Measurements from ENCODE around the gene PPARD. TPM values are rescaled to one million over a fixed set of nuclear protein-coding genes. Genes with fewer than 3 reads are reported as not detected.

PPARD gene
- total RNA-seq, 4 donors from 2014 or later = 22.6 to 33.8 (median 27.1) TPM

DNA sequence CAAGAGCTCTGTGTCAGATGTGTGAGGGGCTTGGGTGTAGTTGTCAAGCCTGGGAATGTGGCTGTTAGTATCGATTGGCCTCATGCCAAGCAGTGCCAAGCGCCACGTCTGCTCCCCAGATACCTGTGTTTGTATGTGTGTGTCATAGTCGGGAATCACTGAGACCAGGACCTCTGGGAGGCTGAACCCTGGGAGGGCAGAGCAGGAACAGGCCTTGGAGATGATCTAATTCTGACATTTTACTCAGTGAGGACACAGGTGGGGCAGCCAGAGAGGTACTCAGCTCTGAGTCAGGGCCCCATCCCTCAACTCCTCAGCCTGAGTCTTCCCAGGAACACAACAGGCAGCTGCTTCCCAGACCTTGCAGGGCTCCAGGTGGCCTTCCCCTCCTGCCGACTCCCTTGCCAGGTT is 58.5 kb downstream of the PPARD start:
- intact Hi-C loops (cut with DNase I; ENCODE audit: low total_unique reads) = loop anchor here (5.0 kb wide), 1 partner anchor 1944 kb away; no protein-coding TSS in a partner anchor
- 60 to 61% methylated on average over 5 of the region's 5 CpGs for WGBS, 2 donors
- DNase-seq (ENCODE audit: low spot score in 2 of 2) = no peak
- no peak for TF ChIP-seq POLR2A (IDR thresholded peaks at IDR 0.05)
- TF ChIP-seq, protein P1, sequence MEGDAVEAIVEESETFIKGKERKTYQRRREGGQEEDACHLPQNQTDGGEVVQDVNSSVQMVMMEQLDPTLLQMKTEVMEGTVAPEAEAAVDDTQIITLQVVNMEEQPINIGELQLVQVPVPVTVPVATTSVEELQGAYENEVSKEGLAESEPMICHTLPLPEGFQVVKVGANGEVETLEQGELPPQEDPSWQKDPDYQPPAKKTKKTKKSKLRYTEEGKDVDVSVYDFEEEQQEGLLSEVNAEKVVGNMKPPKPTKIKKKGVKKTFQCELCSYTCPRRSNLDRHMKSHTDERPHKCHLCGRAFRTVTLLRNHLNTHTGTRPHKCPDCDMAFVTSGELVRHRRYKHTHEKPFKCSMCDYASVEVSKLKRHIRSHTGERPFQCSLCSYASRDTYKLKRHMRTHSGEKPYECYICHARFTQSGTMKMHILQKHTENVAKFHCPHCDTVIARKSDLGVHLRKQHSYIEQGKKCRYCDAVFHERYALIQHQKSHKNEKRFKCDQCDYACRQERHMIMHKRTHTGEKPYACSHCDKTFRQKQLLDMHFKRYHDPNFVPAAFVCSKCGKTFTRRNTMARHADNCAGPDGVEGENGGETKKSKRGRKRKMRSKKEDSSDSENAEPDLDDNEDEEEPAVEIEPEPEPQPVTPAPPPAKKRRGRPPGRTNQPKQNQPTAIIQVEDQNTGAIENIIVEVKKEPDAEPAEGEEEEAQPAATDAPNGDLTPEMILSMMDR (IDR thresholded peaks at IDR 0.05) = no peak
- no peak overlapping the region for H3K4me3 ChIP-seq (ENCODE audit: low read depth, poor library complexity, severe bottlenecking)

DNA sequence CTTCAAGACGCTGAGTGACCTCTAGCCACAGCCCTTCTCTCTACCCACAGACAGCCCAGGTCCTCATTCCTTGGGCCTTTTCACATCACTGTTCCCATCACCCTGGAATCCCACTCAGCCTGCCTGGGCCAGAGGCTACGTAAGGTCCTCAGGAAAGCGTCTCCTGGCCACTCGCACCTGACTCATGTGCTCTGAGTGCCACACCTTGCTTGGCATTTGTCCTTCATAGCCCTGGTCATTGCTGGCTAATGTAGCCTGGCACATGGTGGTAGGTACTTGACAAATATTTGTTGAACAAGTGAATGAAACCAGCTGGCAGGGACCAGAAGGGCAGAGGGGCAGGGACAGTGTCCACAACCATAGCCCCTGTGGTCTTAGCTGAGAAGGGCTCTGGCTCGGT is 59.2 kb downstream of the PPARD start:
- no peak overlapping the region for H3K4me3 ChIP-seq (ENCODE audit: low read depth, poor library complexity, severe bottlenecking)
- WGBS, 2 donors = 84 to 95% methylated on average over 4 to 5 of the region's 5 CpGs
- intact Hi-C loops (cut with DNase I; ENCODE audit: low total_unique reads) = loop anchor here (5.0 kb wide), 1 partner anchor 1944 kb away; no protein-coding TSS in a partner anchor
- TF ChIP-seq, protein P1 (IDR thresholded peaks at IDR 0.05) = no peak
- no peak for TF ChIP-seq POLR2A (IDR thresholded peaks at IDR 0.05)
- DNase-seq (ENCODE audit: low spot score in 2 of 2) = no peak

DNA sequence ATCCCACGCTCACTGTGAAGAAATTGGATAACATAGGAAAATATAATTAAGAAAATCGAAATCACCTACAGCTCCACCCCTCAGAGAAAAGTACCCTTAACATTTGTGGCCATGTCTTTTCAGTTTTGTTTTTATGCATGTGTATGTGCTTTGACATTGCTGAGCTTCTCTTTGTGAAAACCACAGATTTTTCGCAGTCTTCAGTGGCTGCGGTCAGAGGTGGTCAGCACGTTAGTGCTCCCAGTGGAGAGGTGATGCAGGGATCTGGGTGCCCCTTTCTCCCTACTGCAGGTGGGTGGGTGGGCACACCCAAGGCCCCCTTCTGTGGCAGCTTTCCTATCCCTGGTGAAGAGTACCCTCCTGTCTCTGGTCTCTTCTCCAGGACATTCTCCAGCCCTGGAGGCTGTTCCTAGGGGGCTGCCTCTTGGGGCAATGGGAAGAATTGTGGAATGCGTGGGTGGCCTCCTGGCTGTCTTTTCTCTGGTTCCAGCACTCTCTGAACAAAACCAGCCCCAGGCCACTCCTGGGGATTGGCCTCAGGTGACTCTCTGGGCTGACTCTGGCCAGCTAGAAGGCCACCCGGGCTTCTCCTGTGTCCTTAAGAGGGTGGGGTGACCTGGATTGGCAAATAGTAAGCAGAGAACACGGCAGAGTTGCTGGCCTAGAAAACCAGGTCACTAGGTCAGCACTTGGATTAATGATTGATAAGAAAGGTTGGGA is 59.9 kb downstream of the PPARD start:
- TF ChIP-seq POLR2A (IDR thresholded peaks at IDR 0.05) = no peak
- TF ChIP-seq, protein P1 (IDR thresholded peaks at IDR 0.05) = no peak
- 74 to 81% methylated on average over 8 of the region's 8 CpGs for WGBS, 2 donors
- intact Hi-C loops (cut with DNase I; ENCODE audit: low total_unique reads) = loop anchor here (5.0 kb wide), 1 partner anchor 1945 kb away; no protein-coding TSS in a partner anchor
- H3K4me3 ChIP-seq (ENCODE audit: low read depth, poor library complexity, severe bottlenecking) = no peak overlapping the region
- DNase-seq (ENCODE audit: low spot score in 2 of 2) = no peak

- intact Hi-C loops (cut with DNase I; ENCODE audit: low total_unique reads) = loop anchor here (5.0 kb wide), 1 partner anchor 1946 kb away; no protein-coding TSS in a partner anchor
- DNase-seq (ENCODE audit: low spot score in 2 of 2) = no peak
- TF ChIP-seq, protein P1 (IDR thresholded peaks at IDR 0.05) = no peak
- TF ChIP-seq POLR2A (IDR thresholded peaks at IDR 0.05) = no peak
- no peak overlapping the region for H3K4me3 ChIP-seq (ENCODE audit: low read depth, poor library complexity, severe bottlenecking)
- WGBS, 2 donors = 93 to 95% methylated on average over 5 of the region's 5 CpGs
Measured at GRCh38 chr6:35402856-35403191, 60.5 kb downstream of the PPARD start.

DNA sequence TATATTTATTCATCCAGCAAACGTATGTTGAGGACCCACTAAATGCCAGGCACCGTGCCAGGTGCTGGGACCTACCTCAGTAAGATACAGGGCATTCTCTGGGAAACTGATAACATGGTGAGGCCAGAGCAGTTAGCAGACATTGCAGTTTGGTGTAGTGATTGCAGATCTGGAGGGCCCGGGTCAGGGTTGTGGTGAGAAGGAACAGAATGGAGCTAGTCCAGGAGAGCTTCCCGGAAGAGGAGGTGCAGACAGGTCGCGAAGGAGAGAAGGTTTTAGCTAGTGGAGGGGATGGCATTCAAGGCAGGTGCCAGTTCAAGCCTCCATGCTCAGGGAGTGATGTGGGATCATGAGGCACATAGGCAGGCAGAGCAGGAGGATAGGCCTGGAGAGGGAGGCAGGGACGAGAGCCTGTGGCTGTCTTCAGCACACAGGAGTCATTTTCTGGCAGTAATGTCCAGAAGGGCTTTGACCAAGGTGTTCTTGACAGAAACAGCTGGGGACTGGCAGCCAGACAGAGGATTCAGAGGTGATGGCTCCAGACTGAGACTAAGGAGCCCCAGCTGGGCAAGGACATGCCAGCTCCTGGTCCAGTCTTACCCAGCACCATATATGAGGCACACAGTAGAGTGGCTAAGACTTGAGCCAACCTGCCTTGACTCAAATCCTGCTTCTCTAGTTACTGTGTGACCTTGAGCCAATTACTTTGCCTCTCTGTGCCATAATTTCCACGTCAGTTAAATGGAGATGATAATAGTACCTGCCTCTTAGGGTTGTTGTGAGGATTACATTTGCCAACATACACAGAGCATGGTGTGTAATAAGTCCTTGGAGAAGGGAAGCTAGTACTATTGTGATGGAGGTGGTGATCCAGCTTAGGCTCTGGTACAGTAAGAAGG is 61.4 kb downstream of the PPARD start:
- no peak for TF ChIP-seq POLR2A (IDR thresholded peaks at IDR 0.05)
- TF ChIP-seq, protein P1 (IDR thresholded peaks at IDR 0.05) = no peak
- WGBS, 2 donors = 92 to 95% methylated on average over 8 of the region's 8 CpGs
- intact Hi-C loops (cut with DNase I; ENCODE audit: low total_unique reads) = loop anchor here (5.0 kb wide), 1 partner anchor 1946 kb away; no protein-coding TSS in a partner anchor

More for the DNA sequence above, 61.4 kb downstream of the PPARD start:
- no peak for DNase-seq (ENCODE audit: low spot score in 2 of 2)
- no peak overlapping the region for H3K4me3 ChIP-seq (ENCODE audit: low read depth, poor library complexity, severe bottlenecking)

All from lower leg skin (tissue), 4 donors.